Inferior parietal cortex (tissue), 1 donor: ENCODE measurements around the gene CCDC74B.
"Not testable (repeated sequence)": the region's sequence is repeated elsewhere in the genome, so short reads cannot be mapped to it uniquely, and the experiment has no call there.

Experiments used
- DNase-seq: peaks from one replicate; pipeline ENCODE4 v3.0.0-alpha.2; 2016; ENCODE audit errors: extremely low spot score

CCDC74B gene

GRCh38 chr2:130150181-130151144 lies 5.6 kb upstream of the CCDC74B start:
- no peak for DNase-seq

- DNase-seq, result not testable (repeated sequence)
These were observed 3.6 kb upstream of the CCDC74B start for GRCh38 chr2:130148515-130148914.

GRCh38 chr2:130143266-130144039 lies 1.5 kb downstream of the CCDC74B start:
- DNase-seq, result not testable (repeated sequence)

- not testable (repeated sequence) for DNase-seq
These were observed 2.3 kb downstream of the CCDC74B start for GRCh38 chr2:130142396-130143265.

- DNase-seq, result not testable (repeated sequence)
These were observed 3.1 kb downstream of the CCDC74B start for GRCh38 chr2:130141645-130142370.

GRCh38 chr2:130141002-130141401 lies 3.9 kb downstream of the CCDC74B start:
- DNase-seq, result not testable (repeated sequence)

- not testable (repeated sequence) for DNase-seq
These were observed 4.4 kb downstream of the CCDC74B start for GRCh38 chr2:130140516-130140915.

GRCh38 chr2:130139331-130140280 lies 5.3 kb downstream of the CCDC74B start:
- DNase-seq, result not testable (repeated sequence)

- not testable (repeated sequence) for DNase-seq
These were observed 6.1 kb downstream of the CCDC74B start for GRCh38 chr2:130138841-130139251.

- not testable (repeated sequence) for DNase-seq
These were observed 6.6 kb downstream of the CCDC74B start for GRCh38 chr2:130138326-130138725.

- not testable (repeated sequence) for DNase-seq
These were observed 7.8 kb downstream of the CCDC74B start for GRCh38 chr2:130137118-130137517.

- DNase-seq, result not testable (repeated sequence)
These were observed 8.4 kb downstream of the CCDC74B start for GRCh38 chr2:130136546-130136945.

GRCh38 chr2:130135692-130136541 lies 9.0 kb downstream of the CCDC74B start:
- no peak for DNase-seq

- DNase-seq, result not testable (repeated sequence)
These were observed 15.6 kb downstream of the CCDC74B start, which contains the start of gene POTEF for GRCh38 chr2:130129120-130129829. Gene POTEF, minus strand, starts transcription at chr2:130129222. Its CDS starts 8,707 bp downstream, at chr2:130120515.

- not testable (repeated sequence) for DNase-seq
These were observed 16.4 kb downstream of the CCDC74B start for GRCh38 chr2:130128464-130128863.

- not testable (repeated sequence) for DNase-seq
These were observed 17.2 kb downstream of the CCDC74B start for GRCh38 chr2:130127726-130128125.

GRCh38 chr2:130120924-130121323 lies 24.0 kb downstream of the CCDC74B start:
- DNase-seq, result not testable (repeated sequence)
